Measurements from ENCODE around the gene TSPAN9. TPM values are rescaled to one million over a fixed set of nuclear protein-coding genes. Genes with fewer than 3 reads are reported as not detected.

TSPAN9 gene
- total and polyA plus RNA-seq, 2 experiments from 2014 or later: 6.0 to 31.5 TPM

DNA sequence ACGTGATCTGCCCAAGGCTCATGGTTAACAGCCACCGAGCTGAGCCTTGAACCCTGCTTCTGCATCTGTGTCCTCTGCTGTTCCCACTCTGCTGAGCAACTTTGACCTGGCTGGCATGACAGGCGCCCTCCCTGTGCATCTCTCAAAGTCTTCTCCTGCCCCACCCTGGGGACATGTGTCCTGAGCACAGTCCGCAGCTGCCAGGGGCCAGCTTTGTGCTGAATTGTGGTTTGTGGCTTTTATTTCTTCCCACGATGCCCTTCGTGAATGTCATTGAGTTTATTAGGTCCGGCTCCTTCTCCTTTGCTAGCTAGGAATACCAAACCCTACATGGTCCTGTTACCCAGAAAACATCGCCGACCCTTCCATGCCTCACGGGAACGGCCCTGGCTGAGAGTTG lies 161.0 kb downstream of the TSPAN9 start:
- H3K4me1 ChIP-seq (ENCODE audit: insufficient read depth): peaks cover 4% of the 10 kb centered on the region; the same call in 1 of the 2 replicates
- no peak overlapping the region for H2AFZ ChIP-seq
- no peak overlapping the region for H3K4me3 ChIP-seq
- no peaks in the 10 kb centered on the region for H3K27me3 ChIP-seq (ENCODE audit: insufficient read depth)
- no peak overlapping the region for H3K4me2 ChIP-seq
- TF ChIP-seq CREB1 (CRISPR knock-in tag; IDR thresholded peaks at IDR 0.05; ENCODE audit: low read depth) (no peak), NANOG (IDR thresholded peaks at IDR 0.05; ENCODE audit: borderline replicate concordance) (no peak), ZNF114 (CRISPR knock-in tag; IDR thresholded peaks at IDR 0.05) (no peak), ZNF331 (CRISPR knock-in tag; IDR thresholded peaks at IDR 0.05; ENCODE audit: low read depth) (no peak), JUNB (IDR thresholded peaks at IDR 0.05; ENCODE audit: unreplicated experiment) (no peak), STAT1 (IDR thresholded peaks at IDR 0.05; ENCODE audit: unreplicated experiment) (no peak), POLR2AphosphoS5 (IDR thresholded peaks at IDR 0.05; ENCODE audit: low read depth) (no peak), EZH2phosphoT487 (IDR thresholded peaks at IDR 0.05; ENCODE audit: unreplicated experiment) (no peak), EZH2 (IDR thresholded peaks at IDR 0.05; ENCODE audit: low read depth, unreplicated experiment) (no peak)
- TF ChIP-seq, protein P1, sequence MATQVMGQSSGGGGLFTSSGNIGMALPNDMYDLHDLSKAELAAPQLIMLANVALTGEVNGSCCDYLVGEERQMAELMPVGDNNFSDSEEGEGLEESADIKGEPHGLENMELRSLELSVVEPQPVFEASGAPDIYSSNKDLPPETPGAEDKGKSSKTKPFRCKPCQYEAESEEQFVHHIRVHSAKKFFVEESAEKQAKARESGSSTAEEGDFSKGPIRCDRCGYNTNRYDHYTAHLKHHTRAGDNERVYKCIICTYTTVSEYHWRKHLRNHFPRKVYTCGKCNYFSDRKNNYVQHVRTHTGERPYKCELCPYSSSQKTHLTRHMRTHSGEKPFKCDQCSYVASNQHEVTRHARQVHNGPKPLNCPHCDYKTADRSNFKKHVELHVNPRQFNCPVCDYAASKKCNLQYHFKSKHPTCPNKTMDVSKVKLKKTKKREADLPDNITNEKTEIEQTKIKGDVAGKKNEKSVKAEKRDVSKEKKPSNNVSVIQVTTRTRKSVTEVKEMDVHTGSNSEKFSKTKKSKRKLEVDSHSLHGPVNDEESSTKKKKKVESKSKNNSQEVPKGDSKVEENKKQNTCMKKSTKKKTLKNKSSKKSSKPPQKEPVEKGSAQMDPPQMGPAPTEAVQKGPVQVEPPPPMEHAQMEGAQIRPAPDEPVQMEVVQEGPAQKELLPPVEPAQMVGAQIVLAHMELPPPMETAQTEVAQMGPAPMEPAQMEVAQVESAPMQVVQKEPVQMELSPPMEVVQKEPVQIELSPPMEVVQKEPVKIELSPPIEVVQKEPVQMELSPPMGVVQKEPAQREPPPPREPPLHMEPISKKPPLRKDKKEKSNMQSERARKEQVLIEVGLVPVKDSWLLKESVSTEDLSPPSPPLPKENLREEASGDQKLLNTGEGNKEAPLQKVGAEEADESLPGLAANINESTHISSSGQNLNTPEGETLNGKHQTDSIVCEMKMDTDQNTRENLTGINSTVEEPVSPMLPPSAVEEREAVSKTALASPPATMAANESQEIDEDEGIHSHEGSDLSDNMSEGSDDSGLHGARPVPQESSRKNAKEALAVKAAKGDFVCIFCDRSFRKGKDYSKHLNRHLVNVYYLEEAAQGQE (IDR thresholded peaks at IDR 0.05; ENCODE audit: unreplicated experiment): no peak
- TF ChIP-seq, protein P2, sequence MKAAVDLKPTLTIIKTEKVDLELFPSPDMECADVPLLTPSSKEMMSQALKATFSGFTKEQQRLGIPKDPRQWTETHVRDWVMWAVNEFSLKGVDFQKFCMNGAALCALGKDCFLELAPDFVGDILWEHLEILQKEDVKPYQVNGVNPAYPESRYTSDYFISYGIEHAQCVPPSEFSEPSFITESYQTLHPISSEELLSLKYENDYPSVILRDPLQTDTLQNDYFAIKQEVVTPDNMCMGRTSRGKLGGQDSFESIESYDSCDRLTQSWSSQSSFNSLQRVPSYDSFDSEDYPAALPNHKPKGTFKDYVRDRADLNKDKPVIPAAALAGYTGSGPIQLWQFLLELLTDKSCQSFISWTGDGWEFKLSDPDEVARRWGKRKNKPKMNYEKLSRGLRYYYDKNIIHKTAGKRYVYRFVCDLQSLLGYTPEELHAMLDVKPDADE (IDR thresholded peaks at IDR 0.05): no peak
- TF ChIP-seq, protein P3, sequence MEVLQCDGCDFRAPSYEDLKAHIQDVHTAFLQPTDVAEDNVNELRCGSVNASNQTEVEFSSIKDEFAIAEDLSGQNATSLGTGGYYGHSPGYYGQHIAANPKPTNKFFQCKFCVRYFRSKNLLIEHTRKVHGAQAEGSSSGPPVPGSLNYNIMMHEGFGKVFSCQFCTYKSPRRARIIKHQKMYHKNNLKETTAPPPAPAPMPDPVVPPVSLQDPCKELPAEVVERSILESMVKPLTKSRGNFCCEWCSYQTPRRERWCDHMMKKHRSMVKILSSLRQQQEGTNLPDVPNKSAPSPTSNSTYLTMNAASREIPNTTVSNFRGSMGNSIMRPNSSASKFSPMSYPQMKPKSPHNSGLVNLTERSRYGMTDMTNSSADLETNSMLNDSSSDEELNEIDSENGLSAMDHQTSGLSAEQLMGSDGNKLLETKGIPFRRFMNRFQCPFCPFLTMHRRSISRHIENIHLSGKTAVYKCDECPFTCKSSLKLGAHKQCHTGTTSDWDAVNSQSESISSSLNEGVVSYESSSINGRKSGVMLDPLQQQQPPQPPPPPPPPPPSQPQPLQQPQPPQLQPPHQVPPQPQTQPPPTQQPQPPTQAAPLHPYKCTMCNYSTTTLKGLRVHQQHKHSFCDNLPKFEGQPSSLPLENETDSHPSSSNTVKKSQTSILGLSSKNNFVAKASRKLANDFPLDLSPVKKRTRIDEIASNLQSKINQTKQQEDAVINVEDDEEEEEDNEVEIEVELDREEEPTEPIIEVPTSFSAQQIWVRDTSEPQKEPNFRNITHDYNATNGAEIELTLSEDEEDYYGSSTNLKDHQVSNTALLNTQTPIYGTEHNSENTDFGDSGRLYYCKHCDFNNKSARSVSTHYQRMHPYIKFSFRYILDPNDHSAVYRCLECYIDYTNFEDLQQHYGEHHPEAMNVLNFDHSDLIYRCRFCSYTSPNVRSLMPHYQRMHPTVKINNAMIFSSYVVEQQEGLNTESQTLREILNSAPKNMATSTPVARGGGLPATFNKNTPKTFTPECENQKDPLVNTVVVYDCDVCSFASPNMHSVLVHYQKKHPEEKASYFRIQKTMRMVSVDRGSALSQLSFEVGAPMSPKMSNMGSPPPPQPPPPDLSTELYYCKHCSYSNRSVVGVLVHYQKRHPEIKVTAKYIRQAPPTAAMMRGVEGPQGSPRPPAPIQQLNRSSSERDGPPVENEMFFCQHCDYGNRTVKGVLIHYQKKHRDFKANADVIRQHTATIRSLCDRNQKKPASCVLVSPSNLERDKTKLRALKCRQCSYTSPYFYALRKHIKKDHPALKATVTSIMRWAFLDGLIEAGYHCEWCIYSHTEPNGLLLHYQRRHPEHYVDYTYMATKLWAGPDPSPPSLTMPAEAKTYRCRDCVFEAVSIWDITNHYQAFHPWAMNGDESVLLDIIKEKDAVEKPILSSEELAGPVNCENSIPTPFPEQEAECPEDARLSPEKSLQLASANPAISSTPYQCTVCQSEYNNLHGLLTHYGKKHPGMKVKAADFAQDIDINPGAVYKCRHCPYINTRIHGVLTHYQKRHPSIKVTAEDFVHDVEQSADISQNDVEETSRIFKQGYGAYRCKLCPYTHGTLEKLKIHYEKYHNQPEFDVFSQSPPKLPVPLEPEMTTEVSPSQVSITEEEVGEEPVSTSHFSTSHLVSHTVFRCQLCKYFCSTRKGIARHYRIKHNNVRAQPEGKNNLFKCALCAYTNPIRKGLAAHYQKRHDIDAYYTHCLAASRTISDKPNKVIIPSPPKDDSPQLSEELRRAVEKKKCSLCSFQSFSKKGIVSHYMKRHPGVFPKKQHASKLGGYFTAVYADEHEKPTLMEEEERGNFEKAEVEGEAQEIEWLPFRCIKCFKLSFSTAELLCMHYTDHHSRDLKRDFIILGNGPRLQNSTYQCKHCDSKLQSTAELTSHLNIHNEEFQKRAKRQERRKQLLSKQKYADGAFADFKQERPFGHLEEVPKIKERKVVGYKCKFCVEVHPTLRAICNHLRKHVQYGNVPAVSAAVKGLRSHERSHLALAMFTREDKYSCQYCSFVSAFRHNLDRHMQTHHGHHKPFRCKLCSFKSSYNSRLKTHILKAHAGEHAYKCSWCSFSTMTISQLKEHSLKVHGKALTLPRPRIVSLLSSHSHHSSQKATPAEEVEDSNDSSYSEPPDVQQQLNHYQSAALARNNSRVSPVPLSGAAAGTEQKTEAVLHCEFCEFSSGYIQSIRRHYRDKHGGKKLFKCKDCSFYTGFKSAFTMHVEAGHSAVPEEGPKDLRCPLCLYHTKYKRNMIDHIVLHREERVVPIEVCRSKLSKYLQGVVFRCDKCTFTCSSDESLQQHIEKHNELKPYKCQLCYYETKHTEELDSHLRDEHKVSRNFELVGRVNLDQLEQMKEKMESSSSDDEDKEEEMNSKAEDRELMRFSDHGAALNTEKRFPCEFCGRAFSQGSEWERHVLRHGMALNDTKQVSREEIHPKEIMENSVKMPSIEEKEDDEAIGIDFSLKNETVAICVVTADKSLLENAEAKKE (CRISPR knock-in tag; IDR thresholded peaks at IDR 0.05): no peak
- TF ChIP-seq, protein P4, sequence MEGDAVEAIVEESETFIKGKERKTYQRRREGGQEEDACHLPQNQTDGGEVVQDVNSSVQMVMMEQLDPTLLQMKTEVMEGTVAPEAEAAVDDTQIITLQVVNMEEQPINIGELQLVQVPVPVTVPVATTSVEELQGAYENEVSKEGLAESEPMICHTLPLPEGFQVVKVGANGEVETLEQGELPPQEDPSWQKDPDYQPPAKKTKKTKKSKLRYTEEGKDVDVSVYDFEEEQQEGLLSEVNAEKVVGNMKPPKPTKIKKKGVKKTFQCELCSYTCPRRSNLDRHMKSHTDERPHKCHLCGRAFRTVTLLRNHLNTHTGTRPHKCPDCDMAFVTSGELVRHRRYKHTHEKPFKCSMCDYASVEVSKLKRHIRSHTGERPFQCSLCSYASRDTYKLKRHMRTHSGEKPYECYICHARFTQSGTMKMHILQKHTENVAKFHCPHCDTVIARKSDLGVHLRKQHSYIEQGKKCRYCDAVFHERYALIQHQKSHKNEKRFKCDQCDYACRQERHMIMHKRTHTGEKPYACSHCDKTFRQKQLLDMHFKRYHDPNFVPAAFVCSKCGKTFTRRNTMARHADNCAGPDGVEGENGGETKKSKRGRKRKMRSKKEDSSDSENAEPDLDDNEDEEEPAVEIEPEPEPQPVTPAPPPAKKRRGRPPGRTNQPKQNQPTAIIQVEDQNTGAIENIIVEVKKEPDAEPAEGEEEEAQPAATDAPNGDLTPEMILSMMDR (conservative IDR thresholded peaks at IDR 0.05; ENCODE audit: low read depth in 2 of 2): no peak
- no peak for DNase-seq (ENCODE audit: low spot score)
- Mint-ChIP-seq H3K36me3 (ENCODE audit: low read depth) (no peaks in the 10 kb centered on the region), H3K27ac (no peak overlapping the region; the same call in 1 of the 2 replicates), H3K4me1 (peaks cover 36% of the 10 kb centered on the region), H3K27me3 (ENCODE audit: insufficient read depth, low read depth, poor library complexity) (peaks cover 4% of the 10 kb centered on the region), H3K9me3 (no peaks in the 10 kb centered on the region), H3K4me3 (no peak overlapping the region)
- ATAC-seq: no peak
- H3K27ac ChIP-seq (ENCODE audit: low read depth): no peak overlapping the region
- no peaks in the 10 kb centered on the region for H3F3A ChIP-seq (replicated peaks; ENCODE audit: low read depth)
- no peaks in the 10 kb centered on the region for H3K9me2 ChIP-seq (ENCODE audit: insufficient read depth)
- no peaks in the 10 kb centered on the region for H3K36me3 ChIP-seq (ENCODE audit: insufficient read depth)
- H4K20me1 ChIP-seq (replicated peaks; ENCODE audit: insufficient read depth): no peaks in the 10 kb centered on the region
- H3K79me2 ChIP-seq (replicated peaks; ENCODE audit: insufficient read depth): no peaks in the 10 kb centered on the region
